Peyer's patch (tissue), 4 donors: ENCODE measurements around the gene CNTN4.

Source experiments
- CTCF ChIP-seq, 6 experiments: fragments of 450-650 bp in 4 of 6; fragments of 200-600 bp in 2 of 6; sonication (generic) in 1 of 6; IDR thresholded peaks; one replicate each; pipeline ENCODE4 v1.5.1; 2017 to 2019; ENCODE audit warnings: antibody characterized with exemption in 6 of 6, mild to moderate bottlenecking in 3 of 6, moderate library complexity in 1 of 6
- POLR2A ChIP-seq, 2 donors: fragments of 450-650 bp; IDR thresholded peaks; one replicate each; pipeline ENCODE4 v1.5.1; 2017; ENCODE audit warnings: antibody characterized with exemption in 2 of 2, mild to moderate bottlenecking in 2 of 2, moderate library complexity in 2 of 2

- TF ChIP-seq CTCF (IDR thresholded peaks at IDR 0.05) (no peak), POLR2A (IDR thresholded peaks at IDR 0.05) (no peak)
Observed at GRCh38 chr3:3087279-3087678, 988.6 kb downstream of the CNTN4 start.
